Neutrophil (primary cell): ENCODE measurements around the gene TP63.

Experiments
- H3K27ac ChIP-seq: fragments of 200-600 bp; sonication (generic); 2 replicates; pipeline ENCODE4 v1.5.1; 2016; ENCODE audit warnings: mild to moderate bottlenecking, moderate library complexity
- H3K27me3 ChIP-seq: fragments of 200-600 bp; sonication (generic); 2 replicates; pipeline ENCODE4 v1.6.0; 2016; ENCODE audit warnings: mild to moderate bottlenecking
- H3K36me3 ChIP-seq: fragments of 200-600 bp; sonication (generic); 2 replicates; pipeline ENCODE4 v1.5.1; 2017
- H3K4me1 ChIP-seq, 2 experiments: fragments of 200-600 bp in 1 of 2; sonication (generic) in 1 of 2; 1 replicate in 1 of 2; 2 replicates in 1 of 2; pipeline versions ENCODE4 v1.5.1 to v1.6.1; 2013 to 2016; ENCODE audit warnings: low read depth in 1 of 2, low read length in 1 of 2, mild to moderate bottlenecking in 1 of 2, moderate library complexity in 1 of 2; ENCODE audit not compliant: control insufficient read depth in 1 of 2, insufficient read depth in 1 of 2
- H3K4me3 ChIP-seq, 2 experiments: fragments of 200-600 bp in 1 of 2; sonication (generic) in 1 of 2; 1 replicate in 1 of 2; 2 replicates in 1 of 2; pipeline ENCODE4 v1.5.1; 2013 to 2016; ENCODE audit warnings: low read depth in 1 of 2, low read length in 1 of 2, mild to moderate bottlenecking in 1 of 2, moderate library complexity in 1 of 2
- H3K9me3 ChIP-seq: fragments of 200-600 bp; sonication (generic); 2 replicates; pipeline ENCODE4 v1.5.1; 2016
- TF ChIP-seq, protein P1 (sequence below): fragments of 200-600 bp; sonication (generic); IDR thresholded peaks from 2 replicates; pipeline ENCODE4 v1.5.1; 2016; ENCODE audit warnings: antibody characterized with exemption

TP63 gene

GRCh38 chr3:189626286-189626685 lies 4.9 kb upstream of the TP63 start:
- H3K27me3 ChIP-seq: no peaks in the 10 kb centered on the region
- H3K9me3 ChIP-seq: no peaks in the 10 kb centered on the region
- no peaks in the 10 kb centered on the region for H3K4me1 ChIP-seq
- TF ChIP-seq, protein P1, sequence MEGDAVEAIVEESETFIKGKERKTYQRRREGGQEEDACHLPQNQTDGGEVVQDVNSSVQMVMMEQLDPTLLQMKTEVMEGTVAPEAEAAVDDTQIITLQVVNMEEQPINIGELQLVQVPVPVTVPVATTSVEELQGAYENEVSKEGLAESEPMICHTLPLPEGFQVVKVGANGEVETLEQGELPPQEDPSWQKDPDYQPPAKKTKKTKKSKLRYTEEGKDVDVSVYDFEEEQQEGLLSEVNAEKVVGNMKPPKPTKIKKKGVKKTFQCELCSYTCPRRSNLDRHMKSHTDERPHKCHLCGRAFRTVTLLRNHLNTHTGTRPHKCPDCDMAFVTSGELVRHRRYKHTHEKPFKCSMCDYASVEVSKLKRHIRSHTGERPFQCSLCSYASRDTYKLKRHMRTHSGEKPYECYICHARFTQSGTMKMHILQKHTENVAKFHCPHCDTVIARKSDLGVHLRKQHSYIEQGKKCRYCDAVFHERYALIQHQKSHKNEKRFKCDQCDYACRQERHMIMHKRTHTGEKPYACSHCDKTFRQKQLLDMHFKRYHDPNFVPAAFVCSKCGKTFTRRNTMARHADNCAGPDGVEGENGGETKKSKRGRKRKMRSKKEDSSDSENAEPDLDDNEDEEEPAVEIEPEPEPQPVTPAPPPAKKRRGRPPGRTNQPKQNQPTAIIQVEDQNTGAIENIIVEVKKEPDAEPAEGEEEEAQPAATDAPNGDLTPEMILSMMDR: no peak
- H3K36me3 ChIP-seq: no peaks in the 10 kb centered on the region
- no peak overlapping the region for H3K27ac ChIP-seq
- no peak overlapping the region for H3K4me3 ChIP-seq

DNA sequence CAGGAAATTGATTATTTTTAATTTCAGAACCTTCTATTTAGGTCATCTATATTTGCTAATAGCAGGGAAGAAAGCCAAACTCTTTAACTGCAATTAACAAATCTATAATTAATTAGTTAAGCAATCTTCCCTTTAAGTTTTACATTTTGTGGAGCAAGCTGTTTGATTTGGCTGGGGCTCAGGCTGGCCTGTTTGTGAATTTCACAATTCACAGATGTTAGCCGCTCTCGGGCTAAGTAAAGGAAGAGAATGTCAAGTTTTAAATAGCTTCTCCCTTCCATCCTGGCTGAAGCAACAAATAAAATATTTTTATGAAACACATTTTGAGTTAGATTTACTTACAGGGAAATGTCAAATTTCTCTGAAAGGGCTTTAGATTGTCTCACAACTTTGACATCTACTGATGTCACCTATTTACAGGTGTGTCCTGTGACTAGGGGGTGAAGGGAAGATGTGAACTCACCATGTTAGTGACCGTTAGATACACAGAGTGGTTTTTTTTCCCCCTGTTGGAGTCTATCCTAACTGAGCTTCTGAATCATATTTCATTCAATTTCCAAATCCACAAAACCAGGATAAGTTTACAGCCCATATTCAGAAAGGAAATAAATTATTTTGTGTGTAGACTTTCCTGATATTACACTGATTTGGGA lies 1.3 kb upstream of the TP63 start:
- no peaks in the 10 kb centered on the region for H3K4me1 ChIP-seq
- H3K27me3 ChIP-seq: no peaks in the 10 kb centered on the region
- TF ChIP-seq, protein P1: no peak
- no peaks in the 10 kb centered on the region for H3K36me3 ChIP-seq
- no peak overlapping the region for H3K4me3 ChIP-seq
- H3K27ac ChIP-seq: no peak overlapping the region
- no peaks in the 10 kb centered on the region for H3K9me3 ChIP-seq

DNA sequence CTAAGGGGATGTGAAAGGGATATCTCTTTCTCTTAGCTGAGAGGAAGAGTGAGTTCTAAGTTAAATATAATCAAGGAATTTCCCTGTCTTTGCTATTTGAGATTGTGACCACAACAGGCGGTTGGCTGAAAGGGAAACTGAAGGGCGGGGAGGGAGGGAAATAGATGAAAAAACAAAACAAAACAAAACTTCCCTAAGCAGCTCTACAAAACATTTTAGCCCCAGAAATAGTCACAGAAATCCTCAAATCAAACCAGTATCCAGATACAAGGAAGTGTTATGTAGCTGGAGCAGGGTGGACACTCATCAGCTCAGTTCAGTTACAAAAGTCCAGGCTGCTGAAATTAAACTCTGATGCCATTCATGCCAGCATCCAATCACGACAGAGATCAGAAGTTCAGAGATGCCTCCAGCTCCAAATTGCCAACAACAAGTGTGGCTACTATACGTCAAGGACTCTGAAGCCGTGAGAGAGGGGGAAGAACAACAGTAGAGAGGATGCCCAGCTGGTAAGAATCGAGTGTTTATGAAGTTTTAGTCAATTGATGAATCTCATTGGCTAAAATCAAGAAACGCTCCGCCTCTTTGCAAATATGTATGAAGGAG lies 319 bp upstream of the TP63 start:
- H3K27me3 ChIP-seq: no peaks in the 10 kb centered on the region
- TF ChIP-seq, protein P1: no peak
- no peaks in the 10 kb centered on the region for H3K4me1 ChIP-seq
- no peaks in the 10 kb centered on the region for H3K9me3 ChIP-seq
- H3K36me3 ChIP-seq: no peaks in the 10 kb centered on the region
- no peak overlapping the region for H3K27ac ChIP-seq
- no peak overlapping the region for H3K4me3 ChIP-seq

- TF ChIP-seq, protein P1: no peak
- no peaks in the 10 kb centered on the region for H3K9me3 ChIP-seq
- H3K27me3 ChIP-seq: no peaks in the 10 kb centered on the region
- H3K36me3 ChIP-seq: no peaks in the 10 kb centered on the region
- H3K27ac ChIP-seq: no peak overlapping the region
- H3K4me3 ChIP-seq: no peak overlapping the region
- no peaks in the 10 kb centered on the region for H3K4me1 ChIP-seq
Observed at GRCh38 chr3:189631409-189631808, 220 bp downstream of the TP63 start.

DNA sequence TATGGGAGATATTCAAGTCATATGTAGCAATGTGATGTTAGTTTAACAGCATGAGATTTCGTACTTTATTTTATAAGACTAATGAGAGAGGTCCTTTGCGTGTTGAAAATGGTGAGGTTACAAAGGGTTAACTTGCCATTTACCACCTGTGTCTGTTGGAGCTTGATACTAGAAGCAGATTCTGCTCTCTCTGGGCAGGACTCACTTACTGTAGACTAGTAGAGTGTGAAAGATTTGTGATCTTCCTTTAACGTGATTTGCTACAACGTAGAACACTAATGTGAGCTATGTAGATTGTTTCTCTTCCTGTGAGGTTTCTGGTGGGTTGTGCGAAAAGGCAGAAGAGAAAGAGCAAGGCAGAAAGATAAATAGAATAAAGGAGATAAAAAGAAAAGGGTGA lies 1.1 kb downstream of the TP63 start:
- Histone ChIP-seq H3K27ac (no peak overlapping the region), H3K27me3 (no peaks in the 10 kb centered on the region), H3K4me3 (no peak overlapping the region), H3K4me1 (no peaks in the 10 kb centered on the region), H3K9me3 (no peaks in the 10 kb centered on the region), H3K36me3 (no peaks in the 10 kb centered on the region)
- TF ChIP-seq, protein P1: no peak
